NCI-H2107 treated with DMSO at 0.1 percent for 48 hours (cell line): ENCODE results near the gene SHISA8.
"Not testable (repeated sequence)": the region's sequence is repeated elsewhere in the genome, so short reads cannot be mapped to it uniquely, and the experiment has no call there.

Source experiments
- DNase-seq: peaks from one replicate; lab custom pipeline; 2025; ENCODE audit not compliant: unreplicated experiment; lab: John Stamatoyannopoulos, UW

Gene SHISA8

GRCh38 chr22:41915035-41915785 is at the start of gene SHISA8:
Gene SHISA8 (minus strand): TSS chr22:41915074. CDS start chr22:41914667, 407 bp downstream.
- DNase-seq = no peak

- DNase-seq = no peak
Observed at GRCh38 chr22:41964112-41964491, 49.2 kb upstream of the SHISA8 start.

- no peak for DNase-seq
Observed at GRCh38 chr22:41963453-41964111, 48.7 kb upstream of the SHISA8 start.

GRCh38 chr22:41957941-41958556 is 43.2 kb upstream of the SHISA8 start:
- DNase-seq = no peak

- DNase-seq = no peak
Observed at GRCh38 chr22:41952713-41953112, 37.8 kb upstream of the SHISA8 start.

- DNase-seq = peak; percentile 31
Observed at GRCh38 chr22:41951898-41952474, 37.1 kb upstream of the SHISA8 start, which contains the start of gene SMIM45. Gene SMIM45 (plus strand): TSS chr22:41952150.

- peak; percentile 65 for DNase-seq
Observed at GRCh38 chr22:41949297-41949965, 34.6 kb upstream of the SHISA8 start.

- not testable (repeated sequence) for DNase-seq
Observed at GRCh38 chr22:41948928-41949296, 34.0 kb upstream of the SHISA8 start.

GRCh38 chr22:41948142-41948541 is 33.3 kb upstream of the SHISA8 start:
- no peak for DNase-seq

- no peak for DNase-seq
Observed at GRCh38 chr22:41947424-41948080, 32.7 kb upstream of the SHISA8 start.

GRCh38 chr22:41946629-41947423 is 32.0 kb upstream of the SHISA8 start, which contains the start of gene CENPM:
Gene CENPM (minus strand): TSS chr22:41947152. CDS start chr22:41947076, 76 bp downstream.
- DNase-seq = peak; percentile 66

GRCh38 chr22:41943661-41944209 is 28.9 kb upstream of the SHISA8 start:
- no peak for DNase-seq

- no peak for DNase-seq
Observed at GRCh38 chr22:41940832-41941765, 26.2 kb upstream of the SHISA8 start.

- peak; percentile 42 for DNase-seq
Observed at GRCh38 chr22:41939981-41940831, 25.3 kb upstream of the SHISA8 start.

- no peak for DNase-seq
Observed at GRCh38 chr22:41936894-41937169, 22.0 kb upstream of the SHISA8 start.

- no peak for DNase-seq
Observed at GRCh38 chr22:41935509-41935908, 20.6 kb upstream of the SHISA8 start.

- DNase-seq = no peak
Observed at GRCh38 chr22:41935015-41935351, 20.1 kb upstream of the SHISA8 start.
